Measurements from ENCODE around the gene RGSL1.

RGSL1 gene

GRCh38 chr1:182555493-182555892 lies 105.5 kb downstream of the RGSL1 start:
- no peak for DNase-seq

DNA sequence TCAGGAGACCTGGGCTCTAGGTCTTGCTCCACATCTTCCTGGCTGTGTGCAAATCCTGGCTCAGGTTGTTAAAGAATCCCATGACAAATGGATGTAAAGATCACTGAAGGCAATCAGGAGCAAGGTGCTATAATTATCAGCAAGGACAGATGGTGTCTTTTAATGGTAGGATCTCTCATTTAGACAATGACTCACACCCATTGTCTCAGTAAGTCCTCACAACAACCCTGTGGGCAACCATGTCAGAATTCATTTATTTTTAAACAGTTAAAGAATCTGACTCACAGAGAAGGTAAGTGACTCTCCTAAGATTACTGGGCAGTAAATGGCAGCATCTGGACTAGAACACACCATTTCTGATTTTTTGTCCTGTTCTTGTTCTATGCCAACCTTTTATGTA lies 106.3 kb downstream of the RGSL1 start:
- DNase-seq = peak in 1 of 3 experiments; percentile 8

DNA sequence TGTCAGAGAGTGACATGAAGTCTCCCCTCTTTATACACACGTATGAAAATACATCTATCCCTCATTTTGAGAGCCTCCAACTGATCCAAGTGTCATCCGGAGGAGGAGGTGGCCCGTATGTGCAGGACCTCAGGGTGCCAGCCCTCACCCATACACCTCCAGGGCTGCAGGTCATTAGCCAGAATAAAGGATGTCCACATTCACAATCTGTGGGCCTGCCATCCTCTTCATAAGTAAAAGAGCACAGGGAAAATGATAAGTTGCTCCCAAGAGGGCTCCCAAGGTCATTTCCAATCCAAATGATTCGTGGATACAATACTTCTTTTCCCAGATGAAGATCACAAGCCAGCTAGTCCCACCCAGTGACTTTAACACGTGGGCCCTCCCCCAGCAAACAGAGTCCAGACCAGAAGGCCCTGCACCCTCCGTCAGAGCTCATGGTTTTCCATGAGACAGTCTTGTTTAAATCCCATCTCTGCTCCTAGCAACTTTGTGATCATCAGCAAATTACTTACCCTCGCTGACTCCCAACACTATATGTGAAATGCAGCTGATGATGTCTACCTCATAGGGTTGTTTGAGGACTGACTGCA lies 110.5 kb downstream of the RGSL1 start:
- DNase-seq = no peak

GRCh38 chr1:182561456-182561855 lies 111.5 kb downstream of the RGSL1 start:
- DNase-seq = no peak

DNA sequence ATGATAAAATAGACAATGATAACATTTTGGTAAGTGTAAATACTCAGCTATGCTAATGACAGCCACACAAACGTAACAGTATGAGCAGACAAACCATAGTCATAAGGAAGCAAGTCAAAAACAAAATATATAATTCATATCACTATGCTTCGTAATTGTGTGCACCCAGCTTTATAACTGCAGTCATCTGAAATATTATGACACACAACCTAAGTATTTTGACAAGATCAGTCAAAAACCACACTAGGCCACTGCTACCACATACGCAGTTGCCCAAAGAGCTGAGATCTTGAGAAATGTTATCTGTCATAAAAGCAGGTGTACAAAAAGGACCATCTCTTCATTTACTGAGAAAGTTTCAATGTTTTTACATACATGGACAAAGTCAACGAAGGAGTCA lies 113.1 kb downstream of the RGSL1 start:
- DNase-seq = no peak

- DNase-seq = no peak
These were observed 114.6 kb downstream of the RGSL1 start for GRCh38 chr1:182564406-182565004.

DNA sequence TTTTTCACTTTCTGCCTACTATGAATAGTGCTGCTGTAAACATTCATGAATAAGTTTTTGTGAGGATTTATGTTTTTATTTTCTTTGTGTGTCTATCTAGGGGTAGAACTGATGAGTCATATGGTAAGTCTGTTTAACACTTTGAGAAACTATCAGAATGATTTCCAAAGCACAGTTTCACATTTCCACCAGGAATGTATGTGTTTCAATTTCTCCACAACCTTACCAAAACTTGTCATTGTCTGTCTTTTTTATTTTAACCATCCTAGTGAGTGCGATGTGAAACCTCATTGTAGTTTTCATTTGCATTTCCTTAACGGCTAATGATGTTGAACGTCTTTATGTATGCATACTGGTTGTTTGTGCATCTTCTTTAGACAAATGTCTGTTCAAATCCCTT lies 115.6 kb downstream of the RGSL1 start:
- DNase-seq = no peak

DNA sequence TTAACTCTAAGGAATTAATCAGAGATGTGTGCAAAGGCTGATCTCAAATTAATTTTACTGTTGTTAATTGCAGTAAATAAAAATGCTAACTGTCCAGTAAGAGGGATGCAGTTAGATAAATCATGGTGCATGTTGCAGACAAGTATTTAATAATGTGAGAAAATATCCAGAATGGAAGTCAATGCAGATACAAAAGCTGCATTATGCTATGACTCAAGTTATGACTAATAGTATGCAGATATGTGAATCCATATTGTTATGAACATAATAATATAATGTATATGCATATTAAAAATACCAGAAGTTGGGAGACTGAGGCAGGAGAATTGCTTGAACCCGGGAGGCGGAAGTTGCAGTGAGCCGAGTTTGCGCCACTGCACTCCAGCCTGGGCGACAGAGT lies 117.7 kb downstream of the RGSL1 start:
- no peak for DNase-seq

DNA sequence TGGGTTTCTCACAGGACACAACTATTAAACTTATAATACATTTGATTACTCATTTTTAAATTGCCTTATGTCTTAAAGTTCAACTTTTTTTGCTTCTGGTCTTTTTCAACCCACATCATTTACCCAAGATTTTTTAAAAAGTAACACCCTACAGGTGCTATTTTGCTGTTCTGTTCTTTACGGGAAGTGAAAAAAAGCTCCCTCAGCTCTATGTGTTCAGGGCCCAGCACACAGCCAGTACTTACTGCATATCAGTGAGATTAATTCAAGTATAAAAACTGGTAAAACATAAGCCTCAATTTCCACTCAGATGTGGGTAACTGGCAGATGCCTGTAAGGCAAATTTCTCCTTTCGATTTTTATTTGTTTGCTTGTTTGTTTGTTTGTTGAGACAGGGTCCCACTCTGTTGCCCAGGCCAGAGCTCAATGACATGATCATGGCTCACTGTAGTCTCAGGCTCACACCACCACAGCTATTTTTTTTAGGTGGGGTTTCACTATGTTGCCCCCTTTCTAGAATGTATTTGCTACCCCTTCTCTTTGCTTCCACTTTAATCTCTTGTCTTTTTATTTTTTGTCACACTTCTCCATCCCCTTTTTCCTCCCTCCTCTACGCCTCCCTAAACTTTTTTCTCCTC lies 118.8 kb downstream of the RGSL1 start:
- DNase-seq = no peak

DNA sequence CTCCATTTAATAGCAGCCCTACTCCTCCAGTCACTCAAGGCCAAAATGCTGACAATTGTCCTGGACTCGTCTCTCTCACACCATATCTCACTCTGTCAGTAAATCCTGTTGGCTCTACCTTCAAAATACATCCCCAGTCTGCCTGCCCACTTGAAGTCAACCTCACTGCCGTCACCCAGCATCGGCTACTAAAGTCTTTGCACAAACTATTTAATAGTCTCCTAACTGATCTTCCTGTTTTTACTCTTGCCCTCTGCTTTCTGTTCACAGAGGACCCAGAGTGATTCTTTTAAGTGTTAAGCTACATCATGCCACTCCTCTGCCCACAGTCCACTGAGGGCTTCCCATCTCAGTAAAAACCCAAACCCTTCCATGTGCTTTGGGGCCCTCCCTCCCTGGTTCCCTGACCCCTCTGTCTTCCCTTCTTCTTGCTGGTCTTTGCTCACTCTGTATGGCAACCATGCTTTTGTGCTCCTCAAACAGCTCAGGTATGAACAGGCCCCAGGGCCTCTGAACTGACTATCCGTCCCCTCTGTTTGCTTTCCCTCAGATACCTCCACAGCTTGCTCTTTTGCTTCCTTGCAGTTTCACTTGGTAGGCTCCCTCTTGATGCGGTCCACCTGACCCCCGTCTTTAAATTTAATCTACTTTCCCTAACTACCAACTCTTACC lies 120.1 kb downstream of the RGSL1 start:
- no peak for DNase-seq

GRCh38 chr1:182570611-182570970 lies 120.6 kb downstream of the RGSL1 start:
- no peak for DNase-seq

DNA sequence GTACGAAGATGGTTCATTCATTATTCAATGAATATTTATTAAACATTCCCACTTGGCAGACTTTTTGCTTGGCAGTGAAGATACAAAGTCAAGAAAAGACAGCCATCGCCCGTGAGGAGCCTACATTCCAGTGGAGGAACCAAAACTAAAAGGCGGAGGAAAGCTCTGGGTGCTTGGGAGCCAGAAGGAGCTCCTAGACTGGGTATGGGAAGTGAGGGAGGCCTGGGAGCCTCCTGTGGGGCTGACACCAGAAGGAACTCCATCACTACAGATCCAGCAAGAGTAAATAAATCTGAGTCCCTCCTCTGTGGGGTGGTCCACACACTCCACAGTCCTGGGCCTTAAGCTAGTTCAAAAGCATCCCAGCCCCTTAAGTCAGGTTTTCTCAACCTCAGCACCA lies 124.2 kb downstream of the RGSL1 start:
- DNase-seq = no peak

DNA sequence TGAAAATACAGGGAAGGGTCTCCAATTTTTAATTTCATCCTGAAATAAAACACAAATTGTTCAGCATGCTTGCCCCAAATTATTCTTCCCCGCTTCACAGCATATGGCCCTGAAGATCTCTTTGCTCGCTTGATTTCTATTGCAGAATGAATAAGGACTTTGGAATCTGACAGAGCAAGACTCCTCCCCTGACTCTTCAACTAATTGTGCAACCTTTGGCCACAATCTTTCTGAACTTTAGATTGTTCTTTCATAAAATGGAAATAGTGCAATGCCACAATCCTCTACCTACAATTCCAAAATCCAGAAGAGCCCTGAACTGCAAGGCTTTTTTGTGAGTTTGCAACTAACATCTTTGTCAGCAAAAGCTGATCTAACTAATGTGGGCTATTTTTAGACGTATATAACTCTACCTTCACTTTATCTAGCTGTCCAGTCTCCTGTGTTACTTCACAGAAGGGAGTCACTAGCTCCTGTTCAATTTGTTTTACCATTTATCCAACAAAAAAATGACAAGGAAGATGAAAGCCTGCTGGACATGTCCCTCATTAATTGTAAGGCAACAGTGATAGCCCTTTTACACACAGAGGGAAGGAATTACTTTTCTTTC lies 125.7 kb downstream of the RGSL1 start:
- no peak for DNase-seq

- DNase-seq = no peak
These were observed 130.8 kb downstream of the RGSL1 start for GRCh38 chr1:182580736-182581135.

GRCh38 chr1:182584746-182585145 lies 134.8 kb downstream of the RGSL1 start:
- no peak for DNase-seq

GRCh38 chr1:182586380-182586779 lies 136.4 kb downstream of the RGSL1 start:
- DNase-seq = no peak

DNA sequence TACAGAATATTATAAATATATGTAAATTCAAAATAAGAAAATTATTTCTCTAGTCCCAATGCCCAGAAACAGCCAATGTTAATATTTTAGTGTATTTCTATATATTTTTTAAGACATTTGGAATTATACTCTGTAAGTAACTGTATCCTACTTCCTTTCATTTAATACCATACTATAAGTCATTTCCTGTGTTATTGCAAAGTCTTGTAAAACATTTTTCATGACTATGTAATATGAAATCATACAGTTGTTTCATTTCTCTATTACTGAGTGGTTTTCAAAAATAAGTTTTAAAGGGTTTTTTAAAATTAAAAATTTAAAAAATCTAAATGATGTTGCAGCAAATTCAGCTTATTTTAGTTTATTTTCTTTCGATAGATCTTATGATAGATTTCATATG lies 137.1 kb downstream of the RGSL1 start:
- no peak for DNase-seq

GRCh38 chr1:182587666-182588499 lies 137.9 kb downstream of the RGSL1 start:
- DNase-seq = peak in 1 of 3 experiments; percentile 42

GRCh38 chr1:182588500-182589396 lies 138.8 kb downstream of the RGSL1 start, which contains the start of gene RNASEL:
RNASEL (minus strand) TSS chr1:182589256; CDS start chr1:182586806, 2,450 bp downstream.
- peak; percentile 36 to 87 (median 66) for DNase-seq

DNA sequence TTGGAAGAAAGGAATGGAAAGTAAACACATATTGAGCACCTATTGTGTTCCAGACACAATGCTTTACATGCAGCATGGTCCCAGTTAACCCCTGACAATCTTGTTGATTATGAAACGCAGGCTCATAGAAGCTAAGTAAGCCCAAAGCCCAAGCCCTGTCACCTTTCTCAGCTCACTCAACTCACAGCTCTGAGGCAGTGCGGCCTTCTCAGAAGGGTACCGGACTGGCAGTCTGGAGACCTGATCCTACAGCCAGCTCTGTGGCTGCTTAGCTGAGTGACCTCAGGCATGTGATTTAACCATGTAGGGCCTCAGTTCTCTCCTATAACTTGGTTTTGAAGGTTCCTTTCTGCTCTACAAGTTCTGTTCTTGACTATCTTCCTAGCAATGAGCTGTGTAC lies 139.6 kb downstream of the RGSL1 start:
- no peak for DNase-seq

DNA sequence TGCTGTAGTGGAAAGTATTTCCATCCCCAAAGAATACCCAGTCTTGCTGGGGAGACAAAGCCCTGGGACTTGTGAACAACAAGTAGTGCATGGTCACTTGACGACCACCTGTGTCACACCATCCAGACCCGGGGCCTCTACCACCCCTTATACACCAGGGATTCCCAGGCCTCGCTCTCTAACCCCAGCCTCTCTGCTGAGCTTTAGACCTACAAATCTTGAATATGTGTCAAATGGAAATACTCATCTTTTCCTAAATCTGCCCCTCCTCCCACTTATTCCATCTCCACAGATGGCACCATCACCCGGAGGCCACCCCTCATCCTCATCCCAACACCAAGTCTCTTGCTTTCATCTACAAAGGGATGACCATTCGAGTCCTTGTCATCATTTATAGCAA lies 140.0 kb downstream of the RGSL1 start:
- DNase-seq = no peak

All from NCI-H1417 (cell line).